Kidney epithelial cell (primary cell): Measurements from ENCODE around the gene FILIP1. TPM values are rescaled to one million over a fixed set of nuclear protein-coding genes. Genes with fewer than 3 reads are reported as not detected.

ENCODE experiments used
- DNase-seq: peaks from one replicate; pipeline ENCODE4 v3.0.0-alpha.2; 2010; ENCODE audit warnings: low read depth
- H3K27me3 ChIP-seq: 2 replicates; pipeline ENCODE4 v1.6.0; 2011; ENCODE audit warnings: low read length; ENCODE audit not compliant: control insufficient read depth, insufficient read depth
- H3K36me3 ChIP-seq: 2 replicates; pipeline ENCODE4 v1.5.1; 2011; ENCODE audit warnings: low read length; ENCODE audit not compliant: control insufficient read depth, insufficient read depth
- H3K4me3 ChIP-seq: 2 replicates; pipeline ENCODE4 v1.5.1; 2011; ENCODE audit warnings: low read depth, mild to moderate bottlenecking, control low read depth, low read length
- CTCF ChIP-seq: IDR thresholded peaks from 2 replicates; pipeline ENCODE4 v1.5.1; 2011; ENCODE audit warnings: mild to moderate bottlenecking, moderate library complexity, low read length, control low read depth, inconsistent platforms; ENCODE audit not compliant: insufficient read depth, poor library complexity, severe bottlenecking
- total RNA-seq: library from RNA; depleted of rRNA; stranded (reverse); fragments of >200 nt; gene quantifications from 2 replicates; pipeline ENCODE4 v1.2.3, GENCODE V29; 2015

Gene FILIP1
- total RNA-seq, 1 donor from 2014 or later = 0.04 TPM

DNA sequence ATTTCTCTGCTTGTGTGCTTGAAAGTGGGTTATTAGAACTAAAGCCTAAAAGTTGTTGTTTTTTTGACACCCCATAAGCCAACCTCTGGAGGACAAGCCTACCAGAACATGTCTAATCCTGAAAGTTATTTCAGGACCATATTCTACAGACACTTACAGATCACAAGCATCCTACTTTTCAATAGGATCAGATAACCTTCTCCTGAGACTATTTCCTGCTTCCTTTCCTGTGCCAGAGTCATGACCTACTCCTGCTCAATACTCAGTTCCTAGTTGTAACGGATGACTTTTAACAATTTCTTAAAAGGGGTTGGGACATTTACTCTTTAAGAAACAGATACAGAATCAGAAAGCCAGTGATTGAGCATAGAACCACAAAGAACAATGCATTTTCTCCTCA, 5.3 kb upstream of the FILIP1 start:
- TF ChIP-seq CTCF = no peak
- Histone ChIP-seq H3K4me3 (no peak overlapping the region), H3K27me3 (no peaks in the 10 kb centered on the region), H3K36me3 (no peaks in the 10 kb centered on the region)
- no peak for DNase-seq

DNA sequence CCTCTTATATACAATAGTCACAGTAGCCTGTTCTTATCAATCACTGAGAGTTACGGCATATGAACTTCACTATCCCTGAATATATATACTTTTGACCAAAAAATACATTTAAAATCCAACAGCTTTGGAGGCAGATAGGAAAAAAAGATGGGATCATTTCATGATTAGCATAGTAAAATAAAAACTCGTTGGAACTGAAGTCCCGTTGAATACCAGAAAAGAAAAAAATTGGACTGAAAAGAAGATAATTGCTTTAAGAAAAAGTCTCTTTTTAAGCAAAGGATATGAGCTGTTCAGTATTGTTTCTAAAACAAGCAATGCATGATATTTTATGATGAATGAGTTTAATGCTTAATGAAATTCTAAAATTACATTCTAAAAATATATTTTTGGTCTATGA, 4.4 kb upstream of the FILIP1 start:
- no peak for TF ChIP-seq CTCF
- H3K36me3 ChIP-seq = no peaks in the 10 kb centered on the region
- DNase-seq = no peak
- no peak overlapping the region for H3K4me3 ChIP-seq
- H3K27me3 ChIP-seq = no peaks in the 10 kb centered on the region

DNA sequence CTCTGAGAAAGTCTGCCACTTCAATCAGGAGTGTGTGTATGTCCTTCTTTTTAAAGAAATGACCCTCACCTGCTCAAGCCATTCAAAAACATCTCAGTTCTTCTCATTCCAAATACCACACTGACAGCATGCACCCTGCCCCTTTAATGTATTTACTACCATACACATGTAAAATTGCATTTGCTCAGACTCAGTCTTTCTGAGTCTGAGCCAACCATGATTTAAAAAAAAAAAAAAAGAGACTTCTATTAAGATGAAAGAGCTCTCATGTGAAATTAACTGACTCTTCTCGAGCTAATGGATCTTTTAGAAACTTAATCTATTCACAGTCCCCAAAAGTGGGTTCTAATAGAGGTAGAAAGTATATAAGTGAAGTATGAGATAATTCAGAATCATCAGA, 1.4 kb upstream of the FILIP1 start:
- Histone ChIP-seq H3K36me3 (no peaks in the 10 kb centered on the region), H3K27me3 (no peaks in the 10 kb centered on the region), H3K4me3 (no peak overlapping the region)
- no peak for TF ChIP-seq CTCF
- no peak for DNase-seq

- no peak for TF ChIP-seq CTCF
- Histone ChIP-seq H3K36me3 (no peaks in the 10 kb centered on the region), H3K27me3 (no peaks in the 10 kb centered on the region), H3K4me3 (no peak overlapping the region)
- no peak for DNase-seq
These were observed 690 bp upstream of the FILIP1 start for GRCh38 chr6:75494290-75494689.

DNA sequence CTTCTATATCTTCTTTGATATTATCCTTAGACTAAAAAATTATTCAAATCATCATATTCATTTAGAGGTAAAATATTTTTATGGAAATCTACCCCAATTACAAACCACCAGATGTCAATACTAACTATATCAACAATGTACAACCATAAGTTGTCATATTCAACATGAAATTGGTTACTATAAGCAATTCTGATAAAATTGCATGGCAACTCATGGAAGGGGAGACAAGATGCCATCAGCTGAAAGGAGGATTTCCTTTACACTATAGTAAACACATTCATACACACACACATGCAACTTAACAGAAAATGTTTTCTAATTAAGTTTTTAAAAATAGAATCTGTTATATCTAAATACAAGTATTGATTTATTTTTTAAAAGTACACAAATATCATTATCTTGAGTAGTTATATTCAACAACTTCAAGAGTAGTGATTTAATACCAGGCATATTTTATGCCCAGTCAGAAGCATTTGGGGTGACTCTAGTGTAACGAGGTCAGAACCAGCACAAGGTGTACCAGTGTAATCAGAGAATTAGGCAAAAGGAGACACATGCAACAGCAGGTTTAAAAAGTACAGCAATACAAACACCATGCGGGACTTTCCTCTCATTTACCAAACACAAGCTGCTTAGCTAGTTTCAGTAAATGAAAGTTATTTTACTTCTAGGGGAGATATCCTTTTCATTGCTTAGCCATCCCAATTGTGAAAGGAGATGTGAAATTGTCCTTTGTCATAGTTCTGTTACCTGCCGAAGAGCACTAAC, 1.0 kb downstream of the FILIP1 start:
- no peaks in the 10 kb centered on the region for H3K27me3 ChIP-seq
- H3K4me3 ChIP-seq = no peak overlapping the region
- no peak for DNase-seq
- H3K36me3 ChIP-seq = no peaks in the 10 kb centered on the region
- TF ChIP-seq CTCF = no peak

GRCh38 chr6:75491291-75491690, 2.3 kb downstream of the FILIP1 start:
- Histone ChIP-seq H3K36me3 (no peaks in the 10 kb centered on the region), H3K4me3 (no peak overlapping the region), H3K27me3 (no peaks in the 10 kb centered on the region)
- no peak for DNase-seq
- TF ChIP-seq CTCF = no peak
